OCI-LY7 (cell line): ENCODE data around the gene MBTD1. TPM values are rescaled to one million over a fixed set of nuclear protein-coding genes. Genes with fewer than 3 reads are reported as not detected.

Experiments used
- BruUV-seq: library from RNA; stranded (reverse); fragments of 400-500 nt; replicated peaks from 2 replicates; lab custom pipeline; 2021; lab: Mats Ljungman, UMichigan
- CTCF ChIA-PET: fragments of 300-600 bp; sonication (Branson Sonifier 250); formaldehyde crosslinking; loops from one replicate; lab custom pipeline; 2022; ENCODE audit warnings: antibody characterized with exemption; ENCODE audit not compliant: unreplicated experiment; lab: Charles Lee
- POLR2A ChIA-PET: fragments of 300-600 bp; sonication (Branson Sonifier 250); formaldehyde crosslinking; loops from one replicate; lab custom pipeline; 2022; ENCODE audit warnings: antibody characterized with exemption; lab: Charles Lee
- DNase-seq: peaks from one replicate; pipeline ENCODE4 v3.0.0-alpha.2; 2015; ENCODE audit warnings: low spot score
- H2AFZ ChIP-seq: fragments of 200-600 bp; sonication (generic), shearing (Covaris generic); 2 replicates; pipeline ENCODE4 v1.6.1; 2014; ENCODE audit warnings: mild to moderate bottlenecking, antibody characterized with exemption, low read length, moderate library complexity
- H3K27ac ChIP-seq: fragments of 200-600 bp; sonication (generic); 2 replicates; pipeline ENCODE4 v1.5.1; 2014; ENCODE audit warnings: mixed run types, low read depth, mild to moderate bottlenecking, moderate library complexity, low read length, inconsistent platforms; ENCODE audit not compliant: poor library complexity, severe bottlenecking
- H3K36me3 ChIP-seq: fragments of 200-600 bp; sonication (generic); 2 replicates; pipeline ENCODE4 v1.6.1; 2014; ENCODE audit warnings: mild to moderate bottlenecking, antibody characterized with exemption, low read length, moderate library complexity, mixed read lengths; ENCODE audit not compliant: insufficient read depth
- H3K4me1 ChIP-seq: fragments of 200-600 bp; sonication (generic); 2 replicates; pipeline ENCODE4 v1.5.1; 2014; ENCODE audit warnings: mild to moderate bottlenecking, low read length; ENCODE audit not compliant: insufficient read depth, poor library complexity, severe bottlenecking
- H3K4me2 ChIP-seq: fragments of 200-600 bp; sonication (generic); 2 replicates; pipeline ENCODE4 v1.6.1; 2014; ENCODE audit warnings: mild to moderate bottlenecking, low read length
- H3K4me3 ChIP-seq: fragments of 200-600 bp; sonication (generic); 2 replicates; pipeline ENCODE4 v1.5.1; 2014; ENCODE audit warnings: mild to moderate bottlenecking, low read depth, low read length; ENCODE audit not compliant: poor library complexity, severe bottlenecking
- H3K79me2 ChIP-seq: fragments of 200-600 bp; sonication (generic); 2 replicates; pipeline ENCODE4 v1.6.1; 2016; ENCODE audit warnings: low read depth, mild to moderate bottlenecking, low read length, moderate library complexity, mixed read lengths; ENCODE audit not compliant: insufficient read depth
- H3K9me2 ChIP-seq: fragments of 200-600 bp; sonication (generic); 2 replicates; pipeline ENCODE4 v1.6.1; 2016; ENCODE audit warnings: mild to moderate bottlenecking, low read length, mixed read lengths; ENCODE audit not compliant: insufficient read depth
- H3K9me3 ChIP-seq: fragments of 200-600 bp; sonication (generic); 2 replicates; pipeline ENCODE4 v1.6.1; 2014; ENCODE audit warnings: mild to moderate bottlenecking, mixed run types, low read length, mixed read lengths
- H4K20me1 ChIP-seq: fragments of 200-600 bp; sonication (generic); 2 replicates; pipeline ENCODE4 v1.6.1; 2014; ENCODE audit warnings: mild to moderate bottlenecking, antibody characterized with exemption, low read length, moderate library complexity, mixed read lengths; ENCODE audit not compliant: insufficient read depth
- EZH2phosphoT487 ChIP-seq: fragments of 200-600 bp; sonication (generic); IDR thresholded peaks from 2 replicates; pipeline ENCODE4 v1.6.1; 2018; ENCODE audit warnings: low read depth, borderline replicate concordance, mild to moderate bottlenecking, mixed run types, antibody characterized with exemption, low read length, moderate library complexity, mixed read lengths
- intact Hi-C: fragments of 100-400 bp; cut with micrococcal nuclease; formaldehyde crosslinking; loops from one replicate; pipeline ENCODE4 v1.10.0; 2022; ENCODE audit not compliant: unreplicated experiment
- total RNA-seq, 2 experiments: library from RNA; depleted of rRNA in 1 of 2; stranded (reverse); fragments of >200 nt in 1 of 2; shearing (Covaris generic) in 1 of 2; gene quantifications; 2 replicates each; pipeline ENCODE4 v1.2.3, GENCODE V29; 2014 to 2022
- TF ChIP-seq, protein P1 (sequence below): fragments of 200-600 bp; sonication (generic); conservative IDR thresholded peaks from 2 replicates; pipeline ENCODE4 v1.5.1; 2014; ENCODE audit warnings: mild to moderate bottlenecking, antibody characterized with exemption, low read length, moderate library complexity, mixed read lengths

Gene MBTD1
- total RNA-seq, 2 experiments from 2014 or later: 17.3 to 39.1 TPM

DNA sequence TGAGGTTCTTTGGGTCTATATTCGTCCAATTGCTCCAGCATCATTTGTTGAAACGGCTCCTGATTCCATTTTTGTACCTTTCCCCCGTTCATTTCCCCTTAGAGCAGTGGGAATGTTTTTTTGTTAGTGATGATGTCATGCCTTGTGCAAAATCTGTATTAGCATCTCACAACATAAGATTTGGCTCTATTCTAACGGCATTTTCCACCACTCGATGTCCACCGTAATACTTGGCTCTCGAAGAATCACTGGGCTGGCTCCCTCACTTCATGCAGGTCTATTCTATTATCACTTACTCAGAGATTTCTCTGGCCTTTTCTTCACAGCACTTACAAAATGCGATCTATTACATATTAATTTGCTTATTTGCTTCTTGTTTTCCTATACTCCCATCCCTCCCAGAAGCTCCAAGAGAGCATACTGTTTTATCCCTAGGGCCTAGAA, 107.1 kb downstream of the MBTD1 start:
- peaks cover 21% of the 10 kb centered on the region for H3K4me1 ChIP-seq
- H3K79me2 ChIP-seq: peaks cover 43% of the 10 kb centered on the region
- peak overlapping the region; percentile 82 for H3K4me2 ChIP-seq
- peak overlapping the region; percentile 70 for H3K27ac ChIP-seq
- TSS peak; percentile 90 for BruUV-seq
- DNase-seq: no peak
- H3K36me3 ChIP-seq: peaks cover 31% of the 10 kb centered on the region
- CTCF ChIA-PET: interaction anchor here (0.5 to 1.3 kb wide), 3 partner anchors 77 to 162 kb away, joined by 3 read pairs; no protein-coding TSS in a partner anchor
- H2AFZ ChIP-seq: peak overlapping the region; percentile 100
- H3K9me3 ChIP-seq: no peaks in the 10 kb centered on the region
- H3K9me2 ChIP-seq: no peaks in the 10 kb centered on the region
- POLR2A ChIA-PET: interaction anchor here (0.7 to 1.6 kb wide), 3 partner anchors 10 to 77 kb away, joined by 3 to 13 read pairs (median 10); partner anchors contain the start of gene SPAG9
- peak overlapping the region; percentile 63 for H3K4me3 ChIP-seq
- H4K20me1 ChIP-seq: peaks cover 5% of the 10 kb centered on the region; the same call in 1 of the 2 replicates
- intact Hi-C loops: loop anchor here (1.0 kb wide), 2 partner anchors 32 to 151 kb away; partner anchors contain the start of gene SPAG9
- TF ChIP-seq, protein P1, sequence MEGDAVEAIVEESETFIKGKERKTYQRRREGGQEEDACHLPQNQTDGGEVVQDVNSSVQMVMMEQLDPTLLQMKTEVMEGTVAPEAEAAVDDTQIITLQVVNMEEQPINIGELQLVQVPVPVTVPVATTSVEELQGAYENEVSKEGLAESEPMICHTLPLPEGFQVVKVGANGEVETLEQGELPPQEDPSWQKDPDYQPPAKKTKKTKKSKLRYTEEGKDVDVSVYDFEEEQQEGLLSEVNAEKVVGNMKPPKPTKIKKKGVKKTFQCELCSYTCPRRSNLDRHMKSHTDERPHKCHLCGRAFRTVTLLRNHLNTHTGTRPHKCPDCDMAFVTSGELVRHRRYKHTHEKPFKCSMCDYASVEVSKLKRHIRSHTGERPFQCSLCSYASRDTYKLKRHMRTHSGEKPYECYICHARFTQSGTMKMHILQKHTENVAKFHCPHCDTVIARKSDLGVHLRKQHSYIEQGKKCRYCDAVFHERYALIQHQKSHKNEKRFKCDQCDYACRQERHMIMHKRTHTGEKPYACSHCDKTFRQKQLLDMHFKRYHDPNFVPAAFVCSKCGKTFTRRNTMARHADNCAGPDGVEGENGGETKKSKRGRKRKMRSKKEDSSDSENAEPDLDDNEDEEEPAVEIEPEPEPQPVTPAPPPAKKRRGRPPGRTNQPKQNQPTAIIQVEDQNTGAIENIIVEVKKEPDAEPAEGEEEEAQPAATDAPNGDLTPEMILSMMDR: no peak
- TF ChIP-seq EZH2phosphoT487: no peak

DNA sequence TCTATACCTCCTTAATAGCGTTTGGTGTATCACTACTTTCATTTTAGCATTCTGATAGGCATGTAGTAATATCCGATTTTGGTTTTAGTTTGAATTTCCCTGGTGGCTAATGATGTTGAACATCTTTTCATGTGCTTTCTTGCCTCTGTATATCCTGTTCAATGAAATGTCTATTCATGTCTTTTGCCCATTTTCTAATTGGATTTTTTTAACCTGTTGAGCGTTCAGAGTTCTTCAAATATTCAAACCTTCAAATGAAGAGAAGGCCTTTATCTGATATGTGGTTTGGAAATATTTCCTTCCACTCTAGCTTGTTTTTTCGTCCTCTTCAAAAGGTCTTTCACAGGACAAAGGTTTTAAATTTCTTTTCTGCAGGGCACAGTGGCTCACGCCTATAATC, 108.9 kb downstream of the MBTD1 start:
- Histone ChIP-seq H2AFZ (no peak overlapping the region), H3K4me1 (peaks cover 21% of the 10 kb centered on the region), H3K79me2 (peaks cover 25% of the 10 kb centered on the region), H3K4me2 (no peak overlapping the region), H3K36me3 (peaks cover 13% of the 10 kb centered on the region), H4K20me1 (peaks cover 5% of the 10 kb centered on the region; the same call in 1 of the 2 replicates), H3K9me3 (no peaks in the 10 kb centered on the region), H3K27ac (no peak overlapping the region), H3K4me3 (no peak overlapping the region), H3K9me2 (no peaks in the 10 kb centered on the region)
- CTCF ChIA-PET: no interaction called here
- DNase-seq: no peak
- intact Hi-C loops: no loop called here
- BruUV-seq: no TSS peak
- POLR2A ChIA-PET: interaction anchor here (1.0 kb wide), 1 partner anchor 26 kb away, joined by 4 read pairs; no protein-coding TSS in a partner anchor
- no peak for TF ChIP-seq EZH2phosphoT487

DNA sequence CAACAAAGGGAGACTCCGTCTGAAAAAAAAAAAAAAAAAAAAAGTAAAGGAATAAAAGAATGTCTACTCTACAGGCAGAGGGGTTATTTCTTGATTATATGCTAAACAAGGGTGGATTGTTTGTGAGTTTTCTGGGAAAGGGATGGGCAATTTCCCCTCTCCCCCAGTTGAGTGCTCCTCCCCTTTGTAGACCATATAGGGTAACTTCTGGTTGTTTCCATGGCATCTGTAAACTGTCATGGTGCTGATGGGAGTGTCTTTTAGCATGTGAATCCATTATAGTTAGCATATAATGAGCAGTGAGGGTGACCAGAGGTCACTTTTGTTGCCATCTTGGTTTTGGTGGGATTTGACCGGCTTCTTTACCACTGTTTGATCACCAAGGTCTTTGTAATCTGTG, 110.7 kb downstream of the MBTD1 start:
- intact Hi-C loops: no loop called here
- H3K36me3 ChIP-seq: 0 out of 2 replicates have a peak, but pooled peaks cover 4% of the 10 kb centered on the region
- no peak overlapping the region for H3K4me2 ChIP-seq
- no peak overlapping the region for H2AFZ ChIP-seq
- no peaks in the 10 kb centered on the region for H3K9me3 ChIP-seq
- H3K4me3 ChIP-seq: no peak overlapping the region
- CTCF ChIA-PET: no interaction called here
- H3K4me1 ChIP-seq: peaks cover 9% of the 10 kb centered on the region
- no peak overlapping the region for H3K27ac ChIP-seq
- H4K20me1 ChIP-seq: no peaks in the 10 kb centered on the region
- no peak for DNase-seq
- no peaks in the 10 kb centered on the region for H3K9me2 ChIP-seq
- no TSS peak for BruUV-seq
- TF ChIP-seq, protein P1: no peak
- no peak for TF ChIP-seq EZH2phosphoT487
- peaks cover 7% of the 10 kb centered on the region for H3K79me2 ChIP-seq
- POLR2A ChIA-PET: interaction anchor here (0.6 kb wide), 1 partner anchor 38 kb away, joined by 3 read pairs; no protein-coding TSS in a partner anchor
